WTC11 (cell line): ENCODE measurements around the gene KLHL4. TPM values are rescaled to one million over a fixed set of nuclear protein-coding genes. Genes with fewer than 3 reads are reported as not detected.

ENCODE experiments used
- ATAC-seq: fragments of 200-7000 bp; cut with Tn5 transposase; 2 replicates; pipeline ENCODE4 v1.10.0; 2021; ENCODE audit warnings: mild to moderate bottlenecking, moderate library complexity
- CTCF ChIA-PET: fragments of 300-600 bp; sonication (Branson Sonifier 250); formaldehyde crosslinking; loops from one replicate; lab custom pipeline; 2021; ENCODE audit warnings: antibody characterized with exemption; lab: Charles Lee
- POLR2A ChIA-PET: fragments of 350-600 bp; sonication (Branson Sonifier 250); formaldehyde crosslinking; loops from one replicate; lab custom pipeline; 2021; ENCODE audit warnings: antibody characterized with exemption; lab: Charles Lee
- DNase-seq: peaks from one replicate; pipeline ENCODE4 v3.0.0; 2021; ENCODE audit warnings: low spot score
- H3K27ac Mint-ChIP-seq: 2 replicates; pipeline ENCODE4 v1.8.0; 2021; ENCODE audit warnings: mixed read lengths
- H3K27me3 Mint-ChIP-seq: 2 replicates; pipeline ENCODE4 v1.8.0; 2021; ENCODE audit warnings: low read depth, mild to moderate bottlenecking, moderate library complexity, mixed read lengths
- H3K36me3 Mint-ChIP-seq: 2 replicates; pipeline ENCODE4 v1.8.0; 2021; ENCODE audit warnings: mixed read lengths
- H3K4me1 Mint-ChIP-seq: 2 replicates; pipeline ENCODE4 v1.8.0; 2022; ENCODE audit warnings: mixed read lengths
- H3K4me3 Mint-ChIP-seq: 2 replicates; pipeline ENCODE4 v1.8.0; 2021; ENCODE audit warnings: mild to moderate bottlenecking, moderate library complexity, mixed read lengths
- H3K9me3 Mint-ChIP-seq: 2 replicates; pipeline ENCODE4 v1.8.0; 2021; ENCODE audit warnings: mixed read lengths
- AFF4 ChIP-seq: sonication (generic); formaldehyde crosslinking; IDR thresholded peaks from 2 replicates; pipeline ENCODE4 v1.8.1; 2023; ENCODE audit warnings: mild to moderate bottlenecking, missing genetic modification reagents, borderline replicate concordance
- AR ChIP-seq: fragments of 250-450 bp; sonication (Bioruptor Pico); IDR thresholded peaks from 2 replicates; pipeline ENCODE4 v1.9.0; 2021; ENCODE audit warnings: mild to moderate bottlenecking
- CDX4 ChIP-seq: fragments of 250-450 bp; sonication (Bioruptor Pico); IDR thresholded peaks from 2 replicates; pipeline ENCODE4 v1.9.0; 2021; ENCODE audit warnings: moderate library complexity, mild to moderate bottlenecking, inconsistent platforms, borderline replicate concordance
- CREM ChIP-seq: sonication (generic); formaldehyde crosslinking; IDR thresholded peaks from 2 replicates; pipeline ENCODE4 v1.8.1; 2022; ENCODE audit warnings: mild to moderate bottlenecking, missing genetic modification reagents, moderate library complexity
- E2F4 ChIP-seq: sonication (generic); formaldehyde crosslinking; IDR thresholded peaks from 2 replicates; pipeline ENCODE4 v1.8.1; 2022; ENCODE audit warnings: low read depth, mild to moderate bottlenecking, moderate library complexity, missing genetic modification reagents, borderline replicate concordance
- E2F5 ChIP-seq: sonication (generic); formaldehyde crosslinking; IDR thresholded peaks from 2 replicates; pipeline ENCODE4 v1.8.1; 2022; ENCODE audit warnings: mild to moderate bottlenecking, moderate library complexity, missing genetic modification reagents
- EMX1 ChIP-seq: fragments of 250-450 bp; sonication (Bioruptor Pico); IDR thresholded peaks from 2 replicates; pipeline ENCODE4 v1.8.0; 2021; ENCODE audit warnings: mild to moderate bottlenecking
- FOXP1 ChIP-seq: sonication (generic); formaldehyde crosslinking; IDR thresholded peaks from 2 replicates; pipeline ENCODE4 v1.8.0; 2022; ENCODE audit warnings: missing genetic modification reagents, mild to moderate bottlenecking, moderate library complexity, borderline replicate concordance
- FOXP4 ChIP-seq: sonication (generic); formaldehyde crosslinking; IDR thresholded peaks from 2 replicates; pipeline ENCODE4 v1.8.0; 2022; ENCODE audit warnings: mild to moderate bottlenecking, missing genetic modification reagents
- JAZF1 ChIP-seq: fragments of 250-450 bp; sonication (Bioruptor Pico); IDR thresholded peaks from 2 replicates; pipeline ENCODE4 v1.9.0; 2021; ENCODE audit warnings: moderate library complexity, mild to moderate bottlenecking, inconsistent platforms
- NR3C1 ChIP-seq: sonication (generic); formaldehyde crosslinking; conservative IDR thresholded peaks from 2 replicates; pipeline ENCODE4 v1.8.1; 2023; ENCODE audit warnings: low read depth, mild to moderate bottlenecking, missing genetic modification reagents
- RELA ChIP-seq: sonication (generic); formaldehyde crosslinking; IDR thresholded peaks from 2 replicates; pipeline ENCODE4 v1.8.1; 2022; ENCODE audit warnings: missing genetic modification reagents, mild to moderate bottlenecking, borderline replicate concordance
- STAT6 ChIP-seq: sonication (generic); formaldehyde crosslinking; conservative IDR thresholded peaks from 2 replicates; pipeline ENCODE4 v1.8.1; 2023; ENCODE audit warnings: mild to moderate bottlenecking, low read depth, missing genetic modification reagents, moderate library complexity
- TEAD4 ChIP-seq: sonication (generic); formaldehyde crosslinking; IDR thresholded peaks from 2 replicates; pipeline ENCODE4 v1.8.0; 2022; ENCODE audit warnings: mild to moderate bottlenecking, missing genetic modification reagents
- ZNF138 ChIP-seq: sonication (generic); formaldehyde crosslinking; conservative IDR thresholded peaks from 2 replicates; pipeline ENCODE4 v1.8.1; 2022; ENCODE audit warnings: mild to moderate bottlenecking, moderate library complexity, missing genetic modification reagents
- ZNF219 ChIP-seq: sonication (generic); formaldehyde crosslinking; IDR thresholded peaks from 2 replicates; pipeline ENCODE4 v1.8.0; 2023; ENCODE audit warnings: missing genetic modification reagents, mild to moderate bottlenecking, borderline replicate concordance
- ZNF396 ChIP-seq: fragments of 250-450 bp; sonication (Bioruptor Pico); IDR thresholded peaks from 2 replicates; pipeline ENCODE4 v1.8.0; 2021; ENCODE audit warnings: mild to moderate bottlenecking, moderate library complexity, borderline replicate concordance
- ZNF416 ChIP-seq: fragments of 250-450 bp; sonication (Bioruptor Pico); IDR thresholded peaks from 2 replicates; pipeline ENCODE4 v1.9.0; 2021; ENCODE audit warnings: mild to moderate bottlenecking, inconsistent platforms
- ZNF425 ChIP-seq: fragments of 250-450 bp; sonication (Bioruptor Pico); conservative IDR thresholded peaks from 2 replicates; pipeline ENCODE4 v1.9.0; 2021; ENCODE audit warnings: mild to moderate bottlenecking
- ZNF671 ChIP-seq: fragments of 250-450 bp; sonication (Bioruptor Pico); IDR thresholded peaks from 2 replicates; pipeline ENCODE4 v1.8.0; 2021; ENCODE audit warnings: mild to moderate bottlenecking
- total RNA-seq: library from RNA; stranded (reverse); gene quantifications from 3 replicates; pipeline ENCODE4 v1.2.3, GENCODE V29; 2021

KLHL4 gene
- total RNA-seq, 1 experiment from 2014 or later = 10.5 TPM

GRCh38 chrX:87572901-87573300 lies 55.3 kb downstream of the KLHL4 start (continued):
- no peak for TF ChIP-seq AR (CRISPR knock-in tag)
- no peak for TF ChIP-seq EMX1 (CRISPR knock-in tag)
- TF ChIP-seq FOXP4 = no peak
- no peak for TF ChIP-seq RELA (CRISPR knock-in tag)
- TF ChIP-seq ZNF671 (CRISPR knock-in tag) = no peak
- no peak for TF ChIP-seq FOXP1 (CRISPR knock-in tag)
- TF ChIP-seq AFF4 (CRISPR knock-in tag) = no peak
- TF ChIP-seq ZNF138 (CRISPR knock-in tag) = no peak
- TF ChIP-seq TEAD4 = no peak
- no peak for TF ChIP-seq E2F5 (CRISPR knock-in tag)
- no peak for TF ChIP-seq ZNF219
- no peak for TF ChIP-seq ZNF416 (CRISPR knock-in tag)

- ChIA-PET CTCF (interaction anchor here (0.8 kb wide), 2 partner anchors 94 to 152 kb away, joined by 3 read pairs; no protein-coding TSS in a partner anchor), POLR2A (no interaction called here)
- H3K27ac Mint-ChIP-seq = 0 out of 2 replicates have a peak overlapping the region, but pooled peaks have one; percentile 16
- no peak overlapping the region for H3K4me3 Mint-ChIP-seq
- ATAC-seq = peak; percentile 74
- peaks cover 8% of the 10 kb centered on the region for H3K9me3 Mint-ChIP-seq
- no peaks in the 10 kb centered on the region for H3K27me3 Mint-ChIP-seq
- no peak for DNase-seq
- peaks cover 12% of the 10 kb centered on the region; the same call in 1 of the 2 replicates for H3K36me3 Mint-ChIP-seq
- H3K4me1 Mint-ChIP-seq = peaks cover 9% of the 10 kb centered on the region
- TF ChIP-seq STAT6 (no peak), ZNF425 (no peak), JAZF1 (CRISPR knock-in tag) (no peak), NR3C1 (CRISPR knock-in tag) (no peak), CDX4 (CRISPR knock-in tag) (no peak), CREM (CRISPR knock-in tag) (no peak), ZNF396 (CRISPR knock-in tag) (no peak), E2F4 (CRISPR knock-in tag) (no peak)
Observed at GRCh38 chrX:87578978-87579377, 61.4 kb downstream of the KLHL4 start.
